GM23338 (cell line): ENCODE measurements around the gene ELFN2. TPM values are rescaled to one million over a fixed set of nuclear protein-coding genes. Genes with fewer than 3 reads are reported as not detected.

Source experiments
- ATAC-seq: fragments of 200-7000 bp; cut with Tn5 transposase; 3 replicates; pipeline ENCODE4 v1.9.1; 2020
- DNase-seq: peaks from one replicate; pipeline ENCODE4 v3.0.0-alpha.2; 2015; ENCODE audit warnings: low spot score
- H2AFZ ChIP-seq: fragments of 200-600 bp; sonication (generic); 2 replicates; pipeline ENCODE4 v1.8.0; 2016; ENCODE audit warnings: antibody characterized with exemption, mild to moderate bottlenecking, moderate library complexity
- H3F3A ChIP-seq: fragments of 200-600 bp; sonication (generic); replicated peaks from 2 replicates; pipeline ENCODE4 v1.8.0; 2017; ENCODE audit warnings: antibody characterized with exemption, mixed run types, low read depth
- H3K27ac ChIP-seq: fragments of 200-600 bp; sonication (generic); 2 replicates; pipeline ENCODE4 v1.6.1; 2016; ENCODE audit warnings: low read depth
- H3K27me3 ChIP-seq: fragments of 200-600 bp; sonication (generic); 2 replicates; pipeline ENCODE4 v1.8.0; 2016; ENCODE audit warnings: mild to moderate bottlenecking, mixed run types, moderate library complexity; ENCODE audit not compliant: insufficient read depth
- H3K36me3 ChIP-seq: fragments of 200-600 bp; sonication (generic); 2 replicates; pipeline ENCODE4 v1.8.0; 2016; ENCODE audit warnings: mild to moderate bottlenecking; ENCODE audit not compliant: insufficient read depth
- H3K4me1 ChIP-seq: fragments of 200-600 bp; sonication (generic); 2 replicates; pipeline ENCODE4 v1.8.0; 2016; ENCODE audit warnings: mild to moderate bottlenecking, moderate library complexity; ENCODE audit not compliant: insufficient read depth
- H3K4me2 ChIP-seq: fragments of 200-600 bp; sonication (generic); 2 replicates; pipeline ENCODE4 v1.7.1; 2017; ENCODE audit warnings: mixed run types
- H3K4me3 ChIP-seq: fragments of 200-600 bp; sonication (generic); 2 replicates; pipeline ENCODE4 v1.6.1; 2016; ENCODE audit warnings: mixed run types
- H3K79me2 ChIP-seq: fragments of 200-600 bp; sonication (generic); replicated peaks from 2 replicates; pipeline ENCODE4 v1.8.0; 2017; ENCODE audit warnings: mild to moderate bottlenecking; ENCODE audit not compliant: insufficient read depth
- H3K9me2 ChIP-seq: fragments of 200-600 bp; sonication (generic); 2 replicates; pipeline ENCODE4 v1.8.0; 2017; ENCODE audit not compliant: insufficient read depth
- H4K20me1 ChIP-seq: fragments of 200-600 bp; sonication (generic); replicated peaks from 2 replicates; pipeline ENCODE4 v1.8.0; 2017; ENCODE audit warnings: mild to moderate bottlenecking; ENCODE audit not compliant: insufficient read depth
- H3K27ac Mint-ChIP-seq: 2 replicates; pipeline ENCODE4 v1.8.0; 2020; ENCODE audit warnings: inconsistent platforms, mild to moderate bottlenecking, moderate library complexity, mixed read lengths
- H3K27me3 Mint-ChIP-seq: 3 replicates; pipeline ENCODE4 v1.8.0; 2022; ENCODE audit warnings: low read depth, mild to moderate bottlenecking, moderate library complexity, mixed read lengths, inconsistent platforms; ENCODE audit not compliant: insufficient read depth, poor library complexity
- H3K36me3 Mint-ChIP-seq: 3 replicates; pipeline ENCODE4 v1.8.0; 2021; ENCODE audit warnings: low read depth, mild to moderate bottlenecking, inconsistent platforms, moderate library complexity, mixed read lengths
- H3K4me1 Mint-ChIP-seq: 3 replicates; pipeline ENCODE4 v1.8.0; 2020; ENCODE audit warnings: mild to moderate bottlenecking, inconsistent platforms, mixed read lengths
- H3K4me3 Mint-ChIP-seq: 3 replicates; pipeline ENCODE4 v1.8.0; 2021; ENCODE audit warnings: moderate library complexity, mild to moderate bottlenecking, inconsistent platforms, mixed read lengths
- H3K9me3 Mint-ChIP-seq: 3 replicates; pipeline ENCODE4 v1.8.0; 2020; ENCODE audit warnings: moderate library complexity, mild to moderate bottlenecking, inconsistent platforms, mixed read lengths
- ZNF114 ChIP-seq: fragments of 250-450 bp; sonication (Bioruptor Pico); IDR thresholded peaks from 2 replicates; pipeline ENCODE4 v1.5.0; 2020; ENCODE audit warnings: mild to moderate bottlenecking, moderate library complexity
- polyA plus RNA-seq: library from polyadenylated mRNA; unstranded; fragments of >200 nt; fragmentation: Nextera tagmentation; extraction: Ambion mirVana; gene quantifications from 2 replicates; pipeline ENCODE4 v1.2.1, GENCODE V29; 2016
- total RNA-seq: library from RNA; depleted of rRNA; stranded (reverse); fragments of >200 nt; shearing (Covaris generic); gene quantifications from 2 replicates; pipeline ENCODE4 v1.2.3, GENCODE V29; 2014
- TF ChIP-seq, protein P1 (sequence below): fragments of 250-450 bp; sonication (Bioruptor Pico); IDR thresholded peaks from 2 replicates; pipeline ENCODE4 v1.5.0; 2020; ENCODE audit warnings: mild to moderate bottlenecking, moderate library complexity
- TF ChIP-seq, protein P2 (sequence below): IDR thresholded peaks from 2 replicates; pipeline ENCODE4 v1.6.1; 2016; ENCODE audit warnings: antibody characterized with exemption

ELFN2 gene
- total and polyA plus RNA-seq, 2 experiments from 2014 or later, result 0.18 to 0.35 TPM

DNA sequence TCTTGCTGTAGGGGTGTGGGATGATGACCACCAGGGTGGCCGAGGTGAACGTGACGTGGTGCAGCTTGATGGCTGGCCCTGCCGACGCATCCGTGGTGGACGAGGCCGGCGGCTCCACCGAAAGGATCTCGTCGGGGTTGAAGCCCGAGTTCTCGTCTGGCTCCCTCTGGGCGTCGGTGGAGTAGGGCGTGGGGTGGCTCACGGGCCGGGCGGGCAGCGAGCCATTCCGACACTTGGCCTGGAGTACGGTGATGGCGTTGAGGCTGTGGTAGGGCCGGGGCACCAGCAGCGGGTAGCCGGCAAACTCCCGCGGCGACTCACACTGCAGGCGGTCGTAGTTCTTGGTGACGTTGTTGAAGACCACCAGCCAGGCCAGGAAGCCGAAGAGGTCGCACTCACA is 52.7 kb downstream of the ELFN2 start (continued):
- TF ChIP-seq, protein P1, sequence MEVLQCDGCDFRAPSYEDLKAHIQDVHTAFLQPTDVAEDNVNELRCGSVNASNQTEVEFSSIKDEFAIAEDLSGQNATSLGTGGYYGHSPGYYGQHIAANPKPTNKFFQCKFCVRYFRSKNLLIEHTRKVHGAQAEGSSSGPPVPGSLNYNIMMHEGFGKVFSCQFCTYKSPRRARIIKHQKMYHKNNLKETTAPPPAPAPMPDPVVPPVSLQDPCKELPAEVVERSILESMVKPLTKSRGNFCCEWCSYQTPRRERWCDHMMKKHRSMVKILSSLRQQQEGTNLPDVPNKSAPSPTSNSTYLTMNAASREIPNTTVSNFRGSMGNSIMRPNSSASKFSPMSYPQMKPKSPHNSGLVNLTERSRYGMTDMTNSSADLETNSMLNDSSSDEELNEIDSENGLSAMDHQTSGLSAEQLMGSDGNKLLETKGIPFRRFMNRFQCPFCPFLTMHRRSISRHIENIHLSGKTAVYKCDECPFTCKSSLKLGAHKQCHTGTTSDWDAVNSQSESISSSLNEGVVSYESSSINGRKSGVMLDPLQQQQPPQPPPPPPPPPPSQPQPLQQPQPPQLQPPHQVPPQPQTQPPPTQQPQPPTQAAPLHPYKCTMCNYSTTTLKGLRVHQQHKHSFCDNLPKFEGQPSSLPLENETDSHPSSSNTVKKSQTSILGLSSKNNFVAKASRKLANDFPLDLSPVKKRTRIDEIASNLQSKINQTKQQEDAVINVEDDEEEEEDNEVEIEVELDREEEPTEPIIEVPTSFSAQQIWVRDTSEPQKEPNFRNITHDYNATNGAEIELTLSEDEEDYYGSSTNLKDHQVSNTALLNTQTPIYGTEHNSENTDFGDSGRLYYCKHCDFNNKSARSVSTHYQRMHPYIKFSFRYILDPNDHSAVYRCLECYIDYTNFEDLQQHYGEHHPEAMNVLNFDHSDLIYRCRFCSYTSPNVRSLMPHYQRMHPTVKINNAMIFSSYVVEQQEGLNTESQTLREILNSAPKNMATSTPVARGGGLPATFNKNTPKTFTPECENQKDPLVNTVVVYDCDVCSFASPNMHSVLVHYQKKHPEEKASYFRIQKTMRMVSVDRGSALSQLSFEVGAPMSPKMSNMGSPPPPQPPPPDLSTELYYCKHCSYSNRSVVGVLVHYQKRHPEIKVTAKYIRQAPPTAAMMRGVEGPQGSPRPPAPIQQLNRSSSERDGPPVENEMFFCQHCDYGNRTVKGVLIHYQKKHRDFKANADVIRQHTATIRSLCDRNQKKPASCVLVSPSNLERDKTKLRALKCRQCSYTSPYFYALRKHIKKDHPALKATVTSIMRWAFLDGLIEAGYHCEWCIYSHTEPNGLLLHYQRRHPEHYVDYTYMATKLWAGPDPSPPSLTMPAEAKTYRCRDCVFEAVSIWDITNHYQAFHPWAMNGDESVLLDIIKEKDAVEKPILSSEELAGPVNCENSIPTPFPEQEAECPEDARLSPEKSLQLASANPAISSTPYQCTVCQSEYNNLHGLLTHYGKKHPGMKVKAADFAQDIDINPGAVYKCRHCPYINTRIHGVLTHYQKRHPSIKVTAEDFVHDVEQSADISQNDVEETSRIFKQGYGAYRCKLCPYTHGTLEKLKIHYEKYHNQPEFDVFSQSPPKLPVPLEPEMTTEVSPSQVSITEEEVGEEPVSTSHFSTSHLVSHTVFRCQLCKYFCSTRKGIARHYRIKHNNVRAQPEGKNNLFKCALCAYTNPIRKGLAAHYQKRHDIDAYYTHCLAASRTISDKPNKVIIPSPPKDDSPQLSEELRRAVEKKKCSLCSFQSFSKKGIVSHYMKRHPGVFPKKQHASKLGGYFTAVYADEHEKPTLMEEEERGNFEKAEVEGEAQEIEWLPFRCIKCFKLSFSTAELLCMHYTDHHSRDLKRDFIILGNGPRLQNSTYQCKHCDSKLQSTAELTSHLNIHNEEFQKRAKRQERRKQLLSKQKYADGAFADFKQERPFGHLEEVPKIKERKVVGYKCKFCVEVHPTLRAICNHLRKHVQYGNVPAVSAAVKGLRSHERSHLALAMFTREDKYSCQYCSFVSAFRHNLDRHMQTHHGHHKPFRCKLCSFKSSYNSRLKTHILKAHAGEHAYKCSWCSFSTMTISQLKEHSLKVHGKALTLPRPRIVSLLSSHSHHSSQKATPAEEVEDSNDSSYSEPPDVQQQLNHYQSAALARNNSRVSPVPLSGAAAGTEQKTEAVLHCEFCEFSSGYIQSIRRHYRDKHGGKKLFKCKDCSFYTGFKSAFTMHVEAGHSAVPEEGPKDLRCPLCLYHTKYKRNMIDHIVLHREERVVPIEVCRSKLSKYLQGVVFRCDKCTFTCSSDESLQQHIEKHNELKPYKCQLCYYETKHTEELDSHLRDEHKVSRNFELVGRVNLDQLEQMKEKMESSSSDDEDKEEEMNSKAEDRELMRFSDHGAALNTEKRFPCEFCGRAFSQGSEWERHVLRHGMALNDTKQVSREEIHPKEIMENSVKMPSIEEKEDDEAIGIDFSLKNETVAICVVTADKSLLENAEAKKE (CRISPR knock-in tag), result no peak
- TF ChIP-seq, protein P2, sequence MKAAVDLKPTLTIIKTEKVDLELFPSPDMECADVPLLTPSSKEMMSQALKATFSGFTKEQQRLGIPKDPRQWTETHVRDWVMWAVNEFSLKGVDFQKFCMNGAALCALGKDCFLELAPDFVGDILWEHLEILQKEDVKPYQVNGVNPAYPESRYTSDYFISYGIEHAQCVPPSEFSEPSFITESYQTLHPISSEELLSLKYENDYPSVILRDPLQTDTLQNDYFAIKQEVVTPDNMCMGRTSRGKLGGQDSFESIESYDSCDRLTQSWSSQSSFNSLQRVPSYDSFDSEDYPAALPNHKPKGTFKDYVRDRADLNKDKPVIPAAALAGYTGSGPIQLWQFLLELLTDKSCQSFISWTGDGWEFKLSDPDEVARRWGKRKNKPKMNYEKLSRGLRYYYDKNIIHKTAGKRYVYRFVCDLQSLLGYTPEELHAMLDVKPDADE, result no peak

GRCh38 chr22:37373451-37373850 is 53.8 kb downstream of the ELFN2 start:
- Mint-ChIP-seq H3K36me3 (no peaks in the 10 kb centered on the region), H3K27me3 (peaks cover 4% of the 10 kb centered on the region), H3K9me3 (no peaks in the 10 kb centered on the region), H3K27ac (no peak overlapping the region), H3K4me3 (no peak overlapping the region), H3K4me1 (peaks cover 10% of the 10 kb centered on the region)
- Histone ChIP-seq H3K4me3 (no peak overlapping the region), H3K79me2 (no peaks in the 10 kb centered on the region), H3K9me2 (no peaks in the 10 kb centered on the region), H2AFZ (no peak overlapping the region), H3K27me3 (no peaks in the 10 kb centered on the region), H3K4me1 (no peaks in the 10 kb centered on the region), H3K4me2 (no peak overlapping the region), H3K36me3 (no peaks in the 10 kb centered on the region), H3K27ac (no peak overlapping the region), H3F3A (no peaks in the 10 kb centered on the region), H4K20me1 (no peaks in the 10 kb centered on the region)
- ATAC-seq (no peak), DNase-seq (no peak)
- TF ChIP-seq, protein P1 (CRISPR knock-in tag), result no peak
- TF ChIP-seq ZNF114 (CRISPR knock-in tag), result no peak
